ENCODE measurements around the gene USP20.
"Not testable (repeated sequence)": the region's sequence is repeated elsewhere in the genome, so short reads cannot be mapped to it uniquely, and the experiment has no call there.

The USP20 gene

GRCh38 chr9:129888293-129889121 lies 53.2 kb downstream of the USP20 start:
- H3K36me3 ChIP-seq (ENCODE audit: control insufficient read depth, insufficient read depth, low read length), result no peaks in the 10 kb centered on the region
- TF ChIP-seq CTCF (IDR thresholded peaks at IDR 0.05), result no peak
- no peaks in the 10 kb centered on the region for H3K4me1 ChIP-seq
- H3K9me3 ChIP-seq (ENCODE audit: control insufficient read depth, low read length), result no peaks in the 10 kb centered on the region
- no peaks in the 10 kb centered on the region for H3K79me2 ChIP-seq
- H3K27ac ChIP-seq, result peak overlapping the region; percentile 36
- H3K4me2 ChIP-seq (ENCODE audit: low read length), result no peak overlapping the region
- no peak overlapping the region for H3K9ac ChIP-seq
- H2AFZ ChIP-seq, result no peak overlapping the region
- H3K27me3 ChIP-seq (ENCODE audit: control insufficient read depth, insufficient read depth, low read length), result no peaks in the 10 kb centered on the region
- H3K4me3 ChIP-seq (ENCODE audit: low read depth, low read length), result no peak overlapping the region

GRCh38 chr9:129889122-129889940 lies 54.1 kb downstream of the USP20 start:
- Histone ChIP-seq H3K79me2 (no peaks in the 10 kb centered on the region), H3K27ac (no peak overlapping the region), H3K9ac (no peak overlapping the region), H3K4me2 (ENCODE audit: low read length) (no peak overlapping the region), H3K36me3 (ENCODE audit: control insufficient read depth, insufficient read depth, low read length) (no peaks in the 10 kb centered on the region), H3K4me1 (no peaks in the 10 kb centered on the region), H3K4me3 (ENCODE audit: low read depth, low read length) (no peak overlapping the region), H3K27me3 (ENCODE audit: control insufficient read depth, insufficient read depth, low read length) (no peaks in the 10 kb centered on the region), H3K9me3 (ENCODE audit: control insufficient read depth, low read length) (no peaks in the 10 kb centered on the region), H2AFZ (no peak overlapping the region)
- no peak for TF ChIP-seq CTCF (IDR thresholded peaks at IDR 0.05)

GRCh38 chr9:129889941-129890717 lies 54.9 kb downstream of the USP20 start:
- H3K79me2 ChIP-seq, result no peaks in the 10 kb centered on the region
- TF ChIP-seq CTCF (IDR thresholded peaks at IDR 0.05), result no peak
- no peak overlapping the region for H2AFZ ChIP-seq
- no peaks in the 10 kb centered on the region for H3K4me1 ChIP-seq
- H3K36me3 ChIP-seq (ENCODE audit: control insufficient read depth, insufficient read depth, low read length), result no peaks in the 10 kb centered on the region
- H3K4me3 ChIP-seq (ENCODE audit: low read depth, low read length), result no peak overlapping the region
- no peak overlapping the region for H3K9ac ChIP-seq
- no peaks in the 10 kb centered on the region for H3K9me3 ChIP-seq (ENCODE audit: control insufficient read depth, low read length)
- H3K4me2 ChIP-seq (ENCODE audit: low read length), result no peak overlapping the region
- no peaks in the 10 kb centered on the region for H3K27me3 ChIP-seq (ENCODE audit: control insufficient read depth, insufficient read depth, low read length)
- no peak overlapping the region for H3K27ac ChIP-seq

GRCh38 chr9:129890718-129891299 lies 55.6 kb downstream of the USP20 start:
- H3K27ac ChIP-seq; H3K36me3 ChIP-seq (ENCODE audit: control insufficient read depth, insufficient read depth, low read length); H3K4me2 ChIP-seq (ENCODE audit: low read length); H3K79me2 ChIP-seq; H3K9me3 ChIP-seq (ENCODE audit: control insufficient read depth, low read length); H2AFZ ChIP-seq; H3K27me3 ChIP-seq (ENCODE audit: control insufficient read depth, insufficient read depth, low read length); H3K4me1 ChIP-seq; H3K4me3 ChIP-seq (ENCODE audit: low read depth, low read length); H3K9ac ChIP-seq: not testable (repeated sequence)
